HG03135 (cell line): ENCODE results near the gene NEK4.

Experiments
- ATAC-seq: cut with Tn5 transposase; IDR thresholded peaks from one replicate; pipeline ENCODE4 v1.9.1; 2021; ENCODE audit warnings: mild to moderate bottlenecking, moderate library complexity; ENCODE audit not compliant: unreplicated experiment

The NEK4 gene

GRCh38 chr3:52793702-52794611, 23.2 kb upstream of the NEK4 start:
- no peak for ATAC-seq

GRCh38 chr3:52792961-52793695, 22.4 kb upstream of the NEK4 start:
- ATAC-seq, result no peak

- ATAC-seq, result no peak
Observed at GRCh38 chr3:52792413-52792812, 21.7 kb upstream of the NEK4 start.

- ATAC-seq, result no peak
Observed at GRCh38 chr3:52791928-52792327, 21.2 kb upstream of the NEK4 start.

- no peak for ATAC-seq
Observed at GRCh38 chr3:52791366-52791765, 20.6 kb upstream of the NEK4 start.

GRCh38 chr3:52790741-52791140, 20.0 kb upstream of the NEK4 start:
- ATAC-seq, result no peak

GRCh38 chr3:52790337-52790736, 19.6 kb upstream of the NEK4 start:
- no peak for ATAC-seq

GRCh38 chr3:52789746-52790040, 19.0 kb upstream of the NEK4 start:
- ATAC-seq, result no peak

- ATAC-seq, result no peak
Observed at GRCh38 chr3:52788890-52789745, 18.4 kb upstream of the NEK4 start.

- no peak for ATAC-seq
Observed at GRCh38 chr3:52787672-52788625, 17.2 kb upstream of the NEK4 start.

- no peak for ATAC-seq
Observed at GRCh38 chr3:52787246-52787645, 16.5 kb upstream of the NEK4 start.

- no peak for ATAC-seq
Observed at GRCh38 chr3:52786330-52787215, 15.8 kb upstream of the NEK4 start.

- ATAC-seq, result no peak
Observed at GRCh38 chr3:52784931-52785590, 14.3 kb upstream of the NEK4 start.

GRCh38 chr3:52784021-52784621, 13.4 kb upstream of the NEK4 start:
- no peak for ATAC-seq

GRCh38 chr3:52783211-52783555, 12.4 kb upstream of the NEK4 start:
- ATAC-seq, result no peak

- ATAC-seq, result no peak
Observed at GRCh38 chr3:52782412-52783210, 11.9 kb upstream of the NEK4 start.

GRCh38 chr3:52781741-52782140, 11.0 kb upstream of the NEK4 start:
- ATAC-seq, result no peak
